Tibial nerve (tissue), 4 donors: Measurements from ENCODE around the gene GPER1. TPM values are rescaled to one million over a fixed set of nuclear protein-coding genes. Genes with fewer than 3 reads are reported as not detected.

ENCODE experiments used
- DNase-seq, 2 donors: peaks; one replicate each; pipeline ENCODE4 v3.0.0-alpha.2; 2019; ENCODE audit warnings: low spot score in 2 of 2
- H3K27ac ChIP-seq, 4 donors: fragments of 200-600 bp; sonication (generic) in 3 of 4; one replicate each; pipeline ENCODE4 v1.5.1; 2017 to 2019; ENCODE audit warnings: mild to moderate bottlenecking in 1 of 4
- H3K27me3 ChIP-seq, 2 donors: fragments of 200-600 bp; sonication (generic) in 1 of 2; one replicate each; pipeline versions ENCODE4 v1.5.1 to v1.6.0; 2017 to 2019
- H3K36me3 ChIP-seq, 3 donors: fragments of 200-600 bp; sonication (generic); one replicate each; pipeline ENCODE4 v1.5.1; 2018 to 2019
- H3K4me1 ChIP-seq, 4 donors: fragments of 200-600 bp; sonication (generic) in 3 of 4; one replicate each; pipeline ENCODE4 v1.5.1; 2017 to 2019
- H3K4me3 ChIP-seq, 4 donors: fragments of 200-600 bp; sonication (generic) in 3 of 4; one replicate each; pipeline ENCODE4 v1.5.1; 2017 to 2019; ENCODE audit warnings: mild to moderate bottlenecking in 1 of 4, moderate library complexity in 1 of 4
- H3K9me3 ChIP-seq, 4 donors: fragments of 200-600 bp; sonication (generic) in 3 of 4; one replicate each; pipeline ENCODE4 v1.5.1; 2017 to 2019
- EP300 ChIP-seq, 2 donors: sonication (generic); formaldehyde crosslinking; IDR thresholded peaks; one replicate each; pipeline ENCODE4 v1.6.1; 2017; ENCODE audit warnings: antibody characterized with exemption in 2 of 2, mild to moderate bottlenecking in 1 of 2
- POLR2A ChIP-seq, 2 donors: fragments of 450-650 bp; IDR thresholded peaks; one replicate each; pipeline ENCODE4 v1.6.1; 2017; ENCODE audit warnings: antibody characterized with exemption in 2 of 2, mild to moderate bottlenecking in 2 of 2, moderate library complexity in 2 of 2
- WGBS, 2 donors: methylation state at CpG; one replicate each; pipeline ENCODE4 v1.1.5; 2018; 5-methylcytosine and 5-hydroxymethylcytosine counted together
- total RNA-seq, 4 donors: library from RNA; depleted of rRNA; stranded (reverse); fragments of >200 nt; gene quantifications; one replicate each; pipeline ENCODE4 v1.1.0, GENCODE V29; 2016
- TF ChIP-seq, protein P1 (sequence below), 5 experiments: fragments of 200-600 bp in 3 of 5; fragments of 450-650 bp in 2 of 5; sonication (generic) in 3 of 5; IDR thresholded peaks; one replicate each; pipeline ENCODE4 v1.5.1; 2016 to 2019; ENCODE audit warnings: antibody characterized with exemption in 5 of 5, mild to moderate bottlenecking in 3 of 5, moderate library complexity in 2 of 5

Gene GPER1
- total RNA-seq, 4 donors from 2014 or later: 6.1 to 12.4 (median 8.7) TPM

DNA sequence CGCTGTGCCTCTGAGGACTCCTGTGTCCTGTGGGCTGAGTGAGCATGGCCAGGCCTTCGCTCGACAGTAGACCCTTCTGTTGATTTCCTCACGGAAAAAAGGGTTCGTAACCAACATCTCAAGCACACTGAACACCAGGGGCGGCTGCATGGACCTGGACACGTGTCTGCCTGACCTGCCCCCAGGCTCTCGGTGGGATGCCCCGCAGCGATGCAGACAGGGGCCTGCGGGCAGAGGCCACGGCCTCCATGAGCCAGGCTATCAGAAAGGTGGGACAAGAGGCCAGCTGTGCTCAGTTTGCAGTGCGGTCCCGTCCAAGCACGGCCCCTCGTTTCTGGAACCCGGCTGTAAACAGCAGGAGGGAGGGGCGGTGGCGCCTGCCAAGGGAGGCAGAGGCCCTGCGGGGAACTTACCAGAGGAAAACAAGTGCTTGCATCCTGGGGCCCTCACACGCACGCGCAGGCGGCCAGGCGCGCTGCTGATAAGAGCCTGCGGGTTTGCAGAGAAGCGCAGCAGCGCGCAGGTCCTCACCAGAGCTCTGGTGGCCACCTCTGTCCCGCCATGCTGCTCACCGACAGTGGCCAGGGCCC is 33.0 kb upstream of the GPER1 start:
- H3K36me3 ChIP-seq: peaks cover 0 to 18% (median 2%) of the 10 kb centered on the region in 3 donors
- 11 to 23% methylated on average over 24 to 26 of the region's 32 CpGs for WGBS, 2 donors
- peaks cover 0 to 94% (median 50%) of the 10 kb centered on the region in 4 donors for H3K4me1 ChIP-seq
- H3K27ac ChIP-seq: peak overlapping the region; percentile 75 to 96 (median 86)
- peak in 1 of 2 donors; percentile 66 for DNase-seq
- TF ChIP-seq POLR2A (IDR thresholded peaks at IDR 0.05): peak in 1 of 2 donors; percentile 49
- peak; percentile 60 to 92 for TF ChIP-seq EP300 (IDR thresholded peaks at IDR 0.05)
- TF ChIP-seq, protein P1, sequence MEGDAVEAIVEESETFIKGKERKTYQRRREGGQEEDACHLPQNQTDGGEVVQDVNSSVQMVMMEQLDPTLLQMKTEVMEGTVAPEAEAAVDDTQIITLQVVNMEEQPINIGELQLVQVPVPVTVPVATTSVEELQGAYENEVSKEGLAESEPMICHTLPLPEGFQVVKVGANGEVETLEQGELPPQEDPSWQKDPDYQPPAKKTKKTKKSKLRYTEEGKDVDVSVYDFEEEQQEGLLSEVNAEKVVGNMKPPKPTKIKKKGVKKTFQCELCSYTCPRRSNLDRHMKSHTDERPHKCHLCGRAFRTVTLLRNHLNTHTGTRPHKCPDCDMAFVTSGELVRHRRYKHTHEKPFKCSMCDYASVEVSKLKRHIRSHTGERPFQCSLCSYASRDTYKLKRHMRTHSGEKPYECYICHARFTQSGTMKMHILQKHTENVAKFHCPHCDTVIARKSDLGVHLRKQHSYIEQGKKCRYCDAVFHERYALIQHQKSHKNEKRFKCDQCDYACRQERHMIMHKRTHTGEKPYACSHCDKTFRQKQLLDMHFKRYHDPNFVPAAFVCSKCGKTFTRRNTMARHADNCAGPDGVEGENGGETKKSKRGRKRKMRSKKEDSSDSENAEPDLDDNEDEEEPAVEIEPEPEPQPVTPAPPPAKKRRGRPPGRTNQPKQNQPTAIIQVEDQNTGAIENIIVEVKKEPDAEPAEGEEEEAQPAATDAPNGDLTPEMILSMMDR (IDR thresholded peaks at IDR 0.05): no peak
- H3K27me3 ChIP-seq: no peaks in the 10 kb centered on the region
- H3K9me3 ChIP-seq: no peaks in the 10 kb centered on the region
- peak overlapping the region; percentile 30 to 58 (median 36) for H3K4me3 ChIP-seq

DNA sequence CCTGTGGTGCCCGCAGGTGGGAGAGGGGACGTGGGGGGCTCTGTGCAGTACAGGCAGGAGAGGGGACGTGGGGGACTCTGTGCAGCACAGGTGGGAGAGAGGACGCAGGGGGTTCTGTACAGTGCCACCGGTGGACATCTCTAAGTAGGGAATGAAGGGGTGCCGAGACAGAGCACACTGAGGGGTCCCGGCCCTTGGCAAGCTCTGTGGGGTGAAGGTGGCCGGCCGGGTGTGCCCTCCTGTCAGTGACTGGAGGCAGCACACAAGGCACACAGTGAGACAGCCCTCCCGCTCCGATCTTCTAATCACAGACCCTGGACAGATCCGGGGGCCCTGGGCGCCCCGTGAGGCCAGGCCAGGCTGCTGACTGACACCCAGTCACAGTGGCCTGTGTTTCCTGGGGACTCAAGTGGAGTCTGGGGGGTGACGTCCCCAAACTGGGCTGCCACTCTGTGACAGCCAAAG is 32.4 kb upstream of the GPER1 start:
- peaks cover 0 to 18% (median 2%) of the 10 kb centered on the region in 3 donors for H3K36me3 ChIP-seq
- H3K9me3 ChIP-seq: no peaks in the 10 kb centered on the region
- WGBS, 2 donors: 35 to 45% methylated on average over 13 to 14 of the region's 15 CpGs
- H3K27me3 ChIP-seq: no peaks in the 10 kb centered on the region
- peaks cover 0 to 94% (median 55%) of the 10 kb centered on the region in 4 donors for H3K4me1 ChIP-seq
- peak overlapping the region; percentile 30 to 58 (median 36) for H3K4me3 ChIP-seq
- TF ChIP-seq, protein P1 (IDR thresholded peaks at IDR 0.05): no peak
- TF ChIP-seq EP300 (IDR thresholded peaks at IDR 0.05) (no peak), POLR2A (IDR thresholded peaks at IDR 0.05) (no peak)
- H3K27ac ChIP-seq: peak overlapping the region; percentile 75 to 96 (median 86)
- DNase-seq: no peak

DNA sequence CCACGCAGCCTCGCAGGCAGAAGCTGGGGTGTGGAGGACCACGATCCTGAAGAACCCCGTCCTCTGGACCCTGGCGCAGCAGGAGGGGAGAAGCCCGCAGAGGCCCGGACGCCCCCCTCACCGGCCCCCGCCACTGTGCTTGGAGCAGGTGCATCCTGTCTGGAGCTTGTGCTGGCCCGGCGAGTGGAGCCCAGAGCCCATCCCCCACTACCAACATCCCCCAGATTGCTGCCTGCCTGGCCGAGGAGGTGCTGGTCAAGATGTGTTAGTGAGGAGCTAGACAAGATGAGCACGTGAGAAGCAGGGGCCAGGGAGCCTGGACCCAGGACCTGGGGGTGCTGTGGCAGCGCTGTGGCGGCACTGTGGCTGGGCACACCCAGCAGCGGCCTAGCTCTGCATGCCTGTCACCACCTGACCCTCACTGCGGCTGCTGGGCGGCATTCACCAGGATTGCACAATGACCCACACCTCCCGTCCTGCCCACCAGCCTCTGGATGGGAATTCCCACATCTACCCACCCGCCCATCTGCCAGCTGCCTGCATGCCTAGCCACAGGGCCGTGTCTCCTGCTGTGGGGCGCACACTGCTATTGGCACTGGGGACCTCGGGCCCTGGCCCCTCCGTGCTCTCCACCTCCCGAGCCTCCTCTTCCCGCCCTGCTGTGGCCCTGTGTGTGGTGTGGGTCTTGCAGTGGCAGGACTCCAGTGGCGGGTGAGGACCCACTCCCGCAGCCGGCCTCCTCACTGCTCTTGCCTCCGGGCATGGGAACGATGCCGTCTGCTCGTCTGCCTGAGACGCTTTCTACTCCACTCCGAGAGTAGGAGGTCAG is 31.7 kb upstream of the GPER1 start:
- peaks cover 0 to 18% (median 2%) of the 10 kb centered on the region in 3 donors for H3K36me3 ChIP-seq
- WGBS, 2 donors: 62 to 65% methylated on average over 26 to 34 of the region's 36 CpGs
- H3K27me3 ChIP-seq: no peaks in the 10 kb centered on the region
- peak in 1 of 2 donors; percentile 57 for TF ChIP-seq EP300 (IDR thresholded peaks at IDR 0.05)
- TF ChIP-seq, protein P1 (IDR thresholded peaks at IDR 0.05): no peak
- peak overlapping the region; percentile 75 to 96 (median 86) for H3K27ac ChIP-seq
- H3K4me3 ChIP-seq: peak overlapping the region; percentile 30 to 58 (median 36)
- H3K4me1 ChIP-seq: peaks cover 0 to 94% (median 60%) of the 10 kb centered on the region in 4 donors
- H3K9me3 ChIP-seq: no peaks in the 10 kb centered on the region
- DNase-seq: no peak

DNA sequence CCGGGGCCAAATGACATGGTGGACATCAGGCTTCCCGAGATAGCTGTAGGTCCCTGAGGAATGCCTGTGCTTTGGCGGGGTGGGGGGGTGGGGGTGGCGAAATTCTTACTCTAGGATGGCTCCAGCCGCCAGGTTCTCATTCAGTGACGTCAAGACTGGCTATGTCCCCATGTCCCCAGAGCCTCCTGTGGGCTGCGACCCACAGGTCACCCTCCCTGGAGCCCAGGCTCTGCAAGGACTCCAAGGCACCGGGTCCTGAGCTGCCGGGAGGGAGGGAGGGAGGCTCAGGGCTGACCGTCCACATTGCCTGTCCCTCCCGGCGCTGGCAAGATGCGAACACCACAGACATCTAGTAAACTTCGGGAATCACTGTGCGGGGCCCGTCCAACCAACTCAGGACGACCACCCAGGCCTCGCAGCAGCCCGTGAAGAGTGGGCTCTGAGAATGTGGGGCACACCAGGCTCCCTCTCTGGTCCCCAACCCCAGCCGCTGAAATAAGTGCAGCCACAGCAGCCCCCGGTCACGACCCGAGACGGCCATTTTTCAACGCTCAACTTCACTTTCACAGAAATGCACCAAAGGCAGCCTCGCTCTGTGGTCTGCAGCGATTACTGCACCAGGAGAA is 31.0 kb upstream of the GPER1 start:
- Histone ChIP-seq H3K9me3 (no peaks in the 10 kb centered on the region), H3K36me3 (peaks cover 0 to 18% (median 2%) of the 10 kb centered on the region in 3 donors), H3K4me3 (no peak overlapping the region), H3K27me3 (no peaks in the 10 kb centered on the region), H3K27ac (peak overlapping the region; percentile 75 to 96 (median 86)), H3K4me1 (peaks cover 0 to 89% (median 55%) of the 10 kb centered on the region in 4 donors)
- WGBS, 2 donors: 81 to 89% methylated on average over 20 to 24 of the region's 27 CpGs
- no peak for DNase-seq
- TF ChIP-seq EP300 (IDR thresholded peaks at IDR 0.05): no peak
- TF ChIP-seq, protein P1 (IDR thresholded peaks at IDR 0.05): no peak
- TF ChIP-seq POLR2A (IDR thresholded peaks at IDR 0.05): no peak
